ENCODE measurements around the gene UVRAG. TPM values are rescaled to one million over a fixed set of nuclear protein-coding genes. Genes with fewer than 3 reads are reported as not detected.

UVRAG gene
- total RNA-seq, 1 experiment from 2014 or later, result 29.5 TPM

DNA sequence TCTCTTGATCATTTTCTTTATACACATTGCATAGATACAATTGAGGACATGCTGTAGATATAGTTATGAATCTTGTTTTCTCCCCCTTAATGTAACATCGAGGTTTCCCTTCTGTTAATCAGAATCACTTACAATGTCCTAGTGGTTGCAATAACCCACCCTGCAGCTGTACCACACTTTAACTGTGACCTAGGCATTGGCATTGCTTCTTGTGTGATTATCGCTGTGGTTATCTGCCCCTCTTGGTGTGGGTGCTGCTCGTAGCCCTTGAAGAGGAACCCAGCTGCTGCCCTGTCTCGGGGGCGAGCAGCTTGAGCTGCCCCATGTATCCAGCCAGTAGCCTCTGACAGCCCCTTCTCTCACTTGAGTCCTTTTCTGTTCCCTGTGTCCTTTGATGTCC lies 44.9 kb upstream of the UVRAG start:
- H3K4me3 ChIP-seq (ENCODE audit: low read depth in 2 of 2, low read length in 2 of 2), result no peak overlapping the region
- no peak for DNase-seq (ENCODE audit: low read depth, low spot score)
- no peaks in the 10 kb centered on the region for H3K27me3 ChIP-seq (ENCODE audit: control insufficient read depth, insufficient read depth, low read length)
- no peak for ATAC-seq
- TSS peak; percentile 78 for BruUV-seq (replicated peaks)
- no peak for TF ChIP-seq SIN3A (IDR thresholded peaks at IDR 0.05; ENCODE audit: borderline replicate concordance, insufficient read depth, low read depth, low read length)
- TF ChIP-seq, protein P1, sequence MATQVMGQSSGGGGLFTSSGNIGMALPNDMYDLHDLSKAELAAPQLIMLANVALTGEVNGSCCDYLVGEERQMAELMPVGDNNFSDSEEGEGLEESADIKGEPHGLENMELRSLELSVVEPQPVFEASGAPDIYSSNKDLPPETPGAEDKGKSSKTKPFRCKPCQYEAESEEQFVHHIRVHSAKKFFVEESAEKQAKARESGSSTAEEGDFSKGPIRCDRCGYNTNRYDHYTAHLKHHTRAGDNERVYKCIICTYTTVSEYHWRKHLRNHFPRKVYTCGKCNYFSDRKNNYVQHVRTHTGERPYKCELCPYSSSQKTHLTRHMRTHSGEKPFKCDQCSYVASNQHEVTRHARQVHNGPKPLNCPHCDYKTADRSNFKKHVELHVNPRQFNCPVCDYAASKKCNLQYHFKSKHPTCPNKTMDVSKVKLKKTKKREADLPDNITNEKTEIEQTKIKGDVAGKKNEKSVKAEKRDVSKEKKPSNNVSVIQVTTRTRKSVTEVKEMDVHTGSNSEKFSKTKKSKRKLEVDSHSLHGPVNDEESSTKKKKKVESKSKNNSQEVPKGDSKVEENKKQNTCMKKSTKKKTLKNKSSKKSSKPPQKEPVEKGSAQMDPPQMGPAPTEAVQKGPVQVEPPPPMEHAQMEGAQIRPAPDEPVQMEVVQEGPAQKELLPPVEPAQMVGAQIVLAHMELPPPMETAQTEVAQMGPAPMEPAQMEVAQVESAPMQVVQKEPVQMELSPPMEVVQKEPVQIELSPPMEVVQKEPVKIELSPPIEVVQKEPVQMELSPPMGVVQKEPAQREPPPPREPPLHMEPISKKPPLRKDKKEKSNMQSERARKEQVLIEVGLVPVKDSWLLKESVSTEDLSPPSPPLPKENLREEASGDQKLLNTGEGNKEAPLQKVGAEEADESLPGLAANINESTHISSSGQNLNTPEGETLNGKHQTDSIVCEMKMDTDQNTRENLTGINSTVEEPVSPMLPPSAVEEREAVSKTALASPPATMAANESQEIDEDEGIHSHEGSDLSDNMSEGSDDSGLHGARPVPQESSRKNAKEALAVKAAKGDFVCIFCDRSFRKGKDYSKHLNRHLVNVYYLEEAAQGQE (IDR thresholded peaks at IDR 0.05; ENCODE audit: insufficient read depth in 1 of 2, low read depth in 2 of 2, low read length in 1 of 2), result no peak
- TF ChIP-seq, protein P2, sequence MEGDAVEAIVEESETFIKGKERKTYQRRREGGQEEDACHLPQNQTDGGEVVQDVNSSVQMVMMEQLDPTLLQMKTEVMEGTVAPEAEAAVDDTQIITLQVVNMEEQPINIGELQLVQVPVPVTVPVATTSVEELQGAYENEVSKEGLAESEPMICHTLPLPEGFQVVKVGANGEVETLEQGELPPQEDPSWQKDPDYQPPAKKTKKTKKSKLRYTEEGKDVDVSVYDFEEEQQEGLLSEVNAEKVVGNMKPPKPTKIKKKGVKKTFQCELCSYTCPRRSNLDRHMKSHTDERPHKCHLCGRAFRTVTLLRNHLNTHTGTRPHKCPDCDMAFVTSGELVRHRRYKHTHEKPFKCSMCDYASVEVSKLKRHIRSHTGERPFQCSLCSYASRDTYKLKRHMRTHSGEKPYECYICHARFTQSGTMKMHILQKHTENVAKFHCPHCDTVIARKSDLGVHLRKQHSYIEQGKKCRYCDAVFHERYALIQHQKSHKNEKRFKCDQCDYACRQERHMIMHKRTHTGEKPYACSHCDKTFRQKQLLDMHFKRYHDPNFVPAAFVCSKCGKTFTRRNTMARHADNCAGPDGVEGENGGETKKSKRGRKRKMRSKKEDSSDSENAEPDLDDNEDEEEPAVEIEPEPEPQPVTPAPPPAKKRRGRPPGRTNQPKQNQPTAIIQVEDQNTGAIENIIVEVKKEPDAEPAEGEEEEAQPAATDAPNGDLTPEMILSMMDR (IDR thresholded peaks at IDR 0.05), result no peak
- TF ChIP-seq TCF7L2 (IDR thresholded peaks at IDR 0.05; ENCODE audit: low read depth, low read length), result no peak
- no peak for TF ChIP-seq POLR2AphosphoS5 (IDR thresholded peaks at IDR 0.05; ENCODE audit: low read depth, low read length)
- H3K27ac ChIP-seq (ENCODE audit: low read length), result no peak overlapping the region
- no peaks in the 10 kb centered on the region for H3K36me3 ChIP-seq (ENCODE audit: control insufficient read depth, insufficient read depth, low read length)
- ChIA-PET POLR2A (no interaction called here), CTCF (interaction anchor here (0.7 kb wide), 2 partner anchors 32 to 321 kb away, joined by 3 read pairs; no protein-coding TSS in a partner anchor)
- in situ Hi-C loops (cut with HindIII; ENCODE audit: low pct_unique_long_range_greater_than_20kb, low sequenced_read_pairs) (no loop called here), intact Hi-C loops (cut with micrococcal nuclease; ENCODE audit: unreplicated experiment) (no loop called here)
- peaks cover 11% of the 10 kb centered on the region; the same call in 1 of the 2 replicates for H3K4me1 ChIP-seq (ENCODE audit: control insufficient read depth, insufficient read depth, low read length)
- H3K9me3 ChIP-seq (ENCODE audit: control insufficient read depth, insufficient read depth, low read depth, low read length), result no peaks in the 10 kb centered on the region

DNA sequence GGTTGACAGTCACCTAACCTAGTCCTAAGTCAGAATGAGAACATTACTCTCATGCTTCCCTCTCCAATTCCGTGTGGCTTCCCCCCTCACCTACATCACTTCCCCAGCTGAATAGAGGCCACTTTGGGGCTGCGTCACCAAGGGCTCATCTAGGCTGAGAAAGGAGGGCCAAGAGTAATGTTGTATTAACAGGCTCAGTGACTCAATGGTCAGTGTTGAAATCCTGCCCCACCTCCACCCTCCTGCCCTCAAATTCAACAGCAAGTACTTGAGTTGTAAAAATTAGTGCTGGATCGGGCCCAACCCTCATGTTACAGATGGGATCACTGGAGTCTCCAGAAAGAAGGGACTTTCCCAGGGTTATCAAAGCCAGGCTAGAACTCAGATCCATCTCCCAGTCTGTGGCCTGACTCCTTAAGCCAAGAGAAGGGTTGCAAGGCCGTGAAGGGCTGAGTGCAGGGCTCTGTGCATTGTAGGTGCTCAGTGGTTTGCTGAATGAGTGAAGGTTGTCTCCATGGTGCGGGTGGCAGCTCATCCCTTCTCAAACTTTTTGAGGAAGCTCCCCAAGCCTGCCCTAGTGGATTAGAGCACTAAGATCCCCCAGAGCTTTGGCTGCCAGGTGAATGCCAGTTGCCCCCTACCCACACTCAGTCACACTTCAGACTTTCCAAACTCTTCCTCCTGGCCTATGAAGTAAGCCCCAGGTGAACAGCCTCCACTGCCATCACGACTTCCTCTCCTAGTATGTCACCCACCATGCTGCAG lies 43.2 kb upstream of the UVRAG start:
- TF ChIP-seq TCF7L2 (IDR thresholded peaks at IDR 0.05; ENCODE audit: low read depth, low read length) (no peak), SIN3A (IDR thresholded peaks at IDR 0.05; ENCODE audit: borderline replicate concordance, insufficient read depth, low read depth, low read length) (no peak), POLR2AphosphoS5 (IDR thresholded peaks at IDR 0.05; ENCODE audit: low read depth, low read length) (no peak)
- TF ChIP-seq, protein P2 (IDR thresholded peaks at IDR 0.05), result no peak
- TF ChIP-seq, protein P1 (IDR thresholded peaks at IDR 0.05; ENCODE audit: insufficient read depth in 1 of 2, low read depth in 2 of 2, low read length in 1 of 2), result no peak
- no TSS peak for BruUV-seq (replicated peaks)
- ATAC-seq (no peak), DNase-seq (ENCODE audit: low read depth, low spot score) (no peak)
- Histone ChIP-seq H3K27me3 (ENCODE audit: control insufficient read depth, insufficient read depth, low read length) (no peaks in the 10 kb centered on the region), H3K4me3 (ENCODE audit: low read depth in 2 of 2, low read length in 2 of 2) (no peak overlapping the region), H3K4me1 (ENCODE audit: control insufficient read depth, insufficient read depth, low read length) (peaks cover 11% of the 10 kb centered on the region; the same call in 1 of the 2 replicates), H3K36me3 (ENCODE audit: control insufficient read depth, insufficient read depth, low read length) (no peaks in the 10 kb centered on the region), H3K27ac (ENCODE audit: low read length) (no peak overlapping the region), H3K9me3 (ENCODE audit: control insufficient read depth, insufficient read depth, low read depth, low read length) (no peaks in the 10 kb centered on the region)
- intact Hi-C loops (cut with micrococcal nuclease; ENCODE audit: unreplicated experiment), result no loop called here
- ChIA-PET CTCF (no interaction called here), POLR2A (no interaction called here)
- in situ Hi-C loops (cut with HindIII; ENCODE audit: low pct_unique_long_range_greater_than_20kb, low sequenced_read_pairs), result no loop called here

Measured in Panc1 (cell line).